ENCODE data around the gene GATA2.

Gene GATA2

DNA sequence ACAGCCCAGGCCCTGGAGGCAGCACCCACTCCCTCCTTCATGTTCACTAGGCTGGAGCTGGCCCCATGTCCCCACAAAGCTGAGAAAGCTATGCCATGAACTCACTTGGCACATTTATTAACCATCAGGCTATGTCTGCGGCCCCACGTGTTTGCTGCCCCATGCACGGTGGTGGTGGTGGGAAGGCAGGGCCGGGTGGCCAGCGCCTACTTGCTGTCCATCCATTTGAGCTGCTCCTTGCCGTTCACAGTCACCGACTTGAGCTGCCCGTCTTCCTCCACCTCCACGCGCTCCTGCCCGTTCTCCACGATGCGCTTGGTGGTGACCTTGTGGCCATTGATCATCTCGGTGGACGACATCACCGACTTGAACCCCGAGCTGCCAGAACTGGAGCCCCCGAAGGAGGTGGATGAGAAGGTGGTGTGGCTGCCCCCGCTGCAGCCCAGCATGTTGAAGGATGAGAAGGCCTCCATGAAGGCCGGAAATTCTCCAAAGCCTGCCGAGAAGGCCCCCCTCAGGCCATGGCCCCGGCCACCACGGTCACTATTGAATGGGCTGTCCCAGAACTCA lies 30.6 kb downstream of the GATA2 start:
- no peak for DNase-seq (ENCODE audit: low spot score)
- in situ Hi-C loops (cut with MboI; ENCODE audit: low pct_unique_long_range_greater_than_20kb, low sequenced_read_pairs, unreplicated experiment): no loop called here
- TF ChIP-seq CTCF (IDR thresholded peaks at IDR 0.05; ENCODE audit: extremely low read depth, insufficient read depth, missing control alignments): no peak

DNA sequence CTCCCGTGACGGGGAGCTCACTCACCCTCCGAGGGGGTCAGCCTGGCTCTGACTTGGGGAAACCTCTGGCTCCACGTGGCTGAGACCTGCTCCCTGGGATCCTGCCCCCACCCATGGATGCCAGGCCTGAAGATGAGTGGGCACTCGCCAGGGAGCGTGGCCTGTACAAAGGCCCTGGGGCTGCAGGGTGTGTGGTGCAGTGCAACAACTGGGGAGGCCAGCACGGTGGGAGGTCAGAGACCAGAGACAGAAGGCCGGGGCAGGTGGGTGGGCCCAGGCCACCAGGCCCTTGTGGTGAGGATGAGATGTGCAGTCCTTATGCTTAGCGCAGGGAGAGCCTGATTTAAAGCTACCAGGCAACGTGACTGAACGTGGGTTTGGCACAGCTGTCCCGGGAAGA lies 31.3 kb downstream of the GATA2 start:
- DNase-seq (ENCODE audit: low spot score): no peak
- in situ Hi-C loops (cut with MboI; ENCODE audit: low pct_unique_long_range_greater_than_20kb, low sequenced_read_pairs, unreplicated experiment): no loop called here
- no peak for TF ChIP-seq CTCF (IDR thresholded peaks at IDR 0.05; ENCODE audit: extremely low read depth, insufficient read depth, missing control alignments)

DNA sequence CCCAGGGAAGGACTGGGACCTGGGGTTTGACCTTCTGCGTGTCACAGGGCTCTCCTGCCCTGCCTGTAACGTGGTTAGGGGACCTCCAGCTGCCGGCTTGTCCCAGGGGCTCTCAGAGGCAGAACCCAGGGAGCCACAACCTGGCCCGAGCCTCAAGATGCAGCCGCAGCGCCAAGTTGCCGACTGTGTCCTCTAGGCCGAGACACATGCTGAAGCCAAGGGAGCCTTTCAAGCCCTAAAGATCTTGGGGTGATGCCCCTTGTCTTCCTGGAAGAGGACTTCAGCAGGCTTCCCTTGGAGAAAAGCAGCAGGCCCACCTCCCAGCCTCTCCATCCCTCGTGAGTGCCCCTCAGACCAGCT lies 33.6 kb downstream of the GATA2 start:
- in situ Hi-C loops (cut with MboI; ENCODE audit: low pct_unique_long_range_greater_than_20kb, low sequenced_read_pairs, unreplicated experiment): no loop called here
- no peak for DNase-seq (ENCODE audit: low spot score)
- TF ChIP-seq CTCF (IDR thresholded peaks at IDR 0.05; ENCODE audit: extremely low read depth, insufficient read depth, missing control alignments): no peak

DNA sequence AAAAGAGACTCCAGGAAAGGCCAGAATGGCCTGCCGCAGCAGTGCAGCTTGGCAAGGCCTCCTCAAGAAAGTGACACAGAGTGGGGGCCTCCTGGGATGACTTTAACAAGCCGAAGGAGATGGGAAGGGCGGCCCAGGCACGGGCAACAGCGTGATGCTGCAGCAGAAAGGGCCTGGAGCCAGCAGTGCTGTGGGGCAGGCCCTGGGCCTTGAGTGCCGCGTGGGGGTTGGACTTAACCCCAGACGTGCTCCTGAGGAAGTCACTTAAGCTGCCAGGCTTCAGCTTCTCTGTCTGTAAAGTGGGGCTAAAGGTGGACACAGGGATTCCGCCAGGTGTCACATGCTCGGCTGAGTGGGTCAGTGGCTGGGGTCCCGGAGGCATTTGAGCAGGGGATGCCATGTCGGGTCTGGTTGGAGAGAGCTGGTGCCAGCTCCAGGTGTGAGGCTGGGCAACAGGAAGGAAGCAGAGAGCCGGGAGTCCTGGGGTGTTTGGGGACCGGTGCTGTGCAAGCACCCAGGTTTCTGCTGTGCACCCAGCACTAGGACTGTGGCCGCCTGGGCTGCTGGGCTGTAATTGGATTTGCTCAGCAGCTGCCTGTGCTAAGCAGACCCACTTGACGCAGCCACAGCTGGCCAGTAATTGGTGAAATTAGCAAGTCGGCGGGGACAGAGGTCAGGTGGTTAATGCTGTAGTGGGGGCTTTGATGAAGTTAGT lies 34.1 kb downstream of the GATA2 start:
- TF ChIP-seq CTCF (IDR thresholded peaks at IDR 0.05; ENCODE audit: extremely low read depth, insufficient read depth, missing control alignments): no peak
- in situ Hi-C loops (cut with MboI; ENCODE audit: low pct_unique_long_range_greater_than_20kb, low sequenced_read_pairs, unreplicated experiment): no loop called here
- DNase-seq (ENCODE audit: low spot score): no peak

DNA sequence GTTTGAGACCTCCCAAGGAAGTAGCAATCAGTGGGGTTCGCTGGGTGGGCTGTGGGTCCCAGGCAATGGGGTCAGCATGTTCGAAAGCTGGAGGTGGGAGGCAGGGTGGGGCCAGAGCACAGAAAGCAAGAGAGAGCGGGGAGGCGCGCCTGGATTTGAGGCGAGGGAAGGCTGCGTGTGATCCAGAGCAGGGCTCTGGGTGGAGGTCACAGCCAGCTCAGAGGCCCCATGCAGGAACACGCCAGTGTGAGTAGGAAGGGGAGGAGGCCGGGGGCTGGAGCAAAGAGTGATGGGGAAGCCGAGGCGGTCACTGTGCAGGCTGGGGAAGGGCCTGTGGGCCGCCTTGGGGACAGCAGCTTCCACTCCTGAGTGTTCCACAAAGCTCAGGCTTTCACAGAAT lies 35.1 kb downstream of the GATA2 start:
- no peak for TF ChIP-seq CTCF (IDR thresholded peaks at IDR 0.05; ENCODE audit: extremely low read depth, insufficient read depth, missing control alignments)
- in situ Hi-C loops (cut with MboI; ENCODE audit: low pct_unique_long_range_greater_than_20kb, low sequenced_read_pairs, unreplicated experiment): no loop called here
- DNase-seq (ENCODE audit: low spot score): no peak

DNA sequence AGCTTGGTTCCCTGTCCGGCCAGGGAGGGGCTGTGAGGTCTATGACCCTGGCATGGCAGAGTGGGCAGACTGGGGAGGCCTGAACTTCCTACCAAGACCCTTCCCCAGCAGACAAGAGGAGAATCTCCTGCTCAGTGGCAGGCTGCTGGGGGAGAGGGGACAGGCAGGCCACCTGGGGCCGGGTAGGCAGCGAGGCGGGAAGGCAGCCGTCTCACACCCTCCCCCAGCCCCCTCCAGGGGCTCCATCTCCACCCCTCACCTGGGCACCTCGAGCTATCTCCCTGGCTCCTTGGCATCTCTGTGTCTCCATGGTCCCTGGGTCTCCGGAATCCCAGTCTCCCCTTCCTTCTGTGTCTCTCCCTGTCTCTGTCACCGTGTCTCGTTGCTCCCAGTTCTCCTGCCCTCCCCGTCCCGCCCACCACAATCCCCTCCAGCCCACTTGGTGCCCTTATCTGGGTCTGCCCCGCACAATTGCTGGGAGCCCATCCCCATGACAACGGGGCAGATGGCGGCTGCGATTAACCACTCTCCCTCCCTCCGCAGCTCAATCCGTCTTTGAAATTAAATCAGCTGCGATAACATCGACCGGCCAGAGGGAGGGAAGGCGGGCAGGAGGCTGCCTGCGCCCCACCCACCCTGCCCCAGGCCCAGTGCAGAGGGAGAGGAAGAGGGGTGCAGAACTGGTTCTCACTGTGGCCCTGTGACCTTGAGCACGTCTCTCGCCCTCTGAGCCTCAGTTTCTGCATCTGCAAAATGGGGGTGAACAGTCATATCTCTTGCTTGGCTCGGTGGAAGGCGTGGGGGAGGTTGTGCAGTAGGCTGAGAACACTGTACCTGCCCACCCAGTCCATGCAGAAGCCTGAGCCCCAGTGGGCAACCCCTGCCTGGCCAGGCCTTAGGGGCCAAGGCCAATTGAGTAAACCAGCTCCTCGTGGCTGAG lies 36.0 kb downstream of the GATA2 start:
- in situ Hi-C loops (cut with MboI; ENCODE audit: low pct_unique_long_range_greater_than_20kb, low sequenced_read_pairs, unreplicated experiment): no loop called here
- no peak for DNase-seq (ENCODE audit: low spot score)
- TF ChIP-seq CTCF (IDR thresholded peaks at IDR 0.05; ENCODE audit: extremely low read depth, insufficient read depth, missing control alignments): no peak

Data from GM13977 (cell line).